HG03159 (cell line): Measurements from ENCODE around the gene CDH4.

Source experiments
- ATAC-seq: cut with Tn5 transposase; IDR thresholded peaks from one replicate; pipeline ENCODE4 v1.9.1; 2021; ENCODE audit warnings: mild to moderate bottlenecking, moderate library complexity; ENCODE audit not compliant: unreplicated experiment

The CDH4 gene

DNA sequence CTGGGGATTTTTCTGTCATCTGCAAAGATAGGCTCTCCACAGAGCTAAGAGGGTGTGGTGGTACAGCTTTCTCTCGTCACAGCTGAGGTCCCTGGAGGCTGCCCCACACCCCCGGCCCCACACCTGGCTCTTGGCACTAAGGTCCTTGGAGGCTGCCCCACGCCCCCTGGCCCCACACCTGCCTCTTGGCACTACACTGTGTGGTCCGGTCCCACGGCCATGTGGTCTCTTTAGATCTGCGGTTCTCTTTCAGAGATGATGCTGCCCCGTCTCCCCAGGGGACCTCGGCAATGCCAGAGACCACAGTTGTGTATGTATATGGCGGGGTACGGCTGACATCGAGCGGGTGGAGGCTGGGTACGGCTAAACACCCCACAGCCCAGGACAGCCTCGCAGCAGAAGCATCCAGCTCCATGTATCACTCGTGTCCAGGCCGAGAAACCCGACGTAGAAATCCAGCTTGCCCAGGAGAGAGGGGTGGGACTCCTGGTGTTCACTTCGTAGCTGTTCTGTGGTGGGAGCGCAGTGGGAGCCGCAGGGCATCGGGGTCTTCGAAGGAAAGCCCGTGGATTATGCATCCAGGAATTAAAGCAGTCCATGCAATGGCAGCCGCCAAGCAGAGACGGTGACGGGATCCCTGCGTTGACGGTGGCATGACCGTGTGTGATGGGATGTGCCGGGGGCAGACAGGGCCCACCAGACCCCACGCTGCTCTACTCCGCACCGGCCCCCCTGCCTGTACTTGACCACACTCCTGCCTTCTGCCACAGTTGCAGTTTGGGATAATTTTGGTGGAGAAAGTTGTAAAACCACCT lies 292.1 kb downstream of the CDH4 start:
- ATAC-seq = no peak

DNA sequence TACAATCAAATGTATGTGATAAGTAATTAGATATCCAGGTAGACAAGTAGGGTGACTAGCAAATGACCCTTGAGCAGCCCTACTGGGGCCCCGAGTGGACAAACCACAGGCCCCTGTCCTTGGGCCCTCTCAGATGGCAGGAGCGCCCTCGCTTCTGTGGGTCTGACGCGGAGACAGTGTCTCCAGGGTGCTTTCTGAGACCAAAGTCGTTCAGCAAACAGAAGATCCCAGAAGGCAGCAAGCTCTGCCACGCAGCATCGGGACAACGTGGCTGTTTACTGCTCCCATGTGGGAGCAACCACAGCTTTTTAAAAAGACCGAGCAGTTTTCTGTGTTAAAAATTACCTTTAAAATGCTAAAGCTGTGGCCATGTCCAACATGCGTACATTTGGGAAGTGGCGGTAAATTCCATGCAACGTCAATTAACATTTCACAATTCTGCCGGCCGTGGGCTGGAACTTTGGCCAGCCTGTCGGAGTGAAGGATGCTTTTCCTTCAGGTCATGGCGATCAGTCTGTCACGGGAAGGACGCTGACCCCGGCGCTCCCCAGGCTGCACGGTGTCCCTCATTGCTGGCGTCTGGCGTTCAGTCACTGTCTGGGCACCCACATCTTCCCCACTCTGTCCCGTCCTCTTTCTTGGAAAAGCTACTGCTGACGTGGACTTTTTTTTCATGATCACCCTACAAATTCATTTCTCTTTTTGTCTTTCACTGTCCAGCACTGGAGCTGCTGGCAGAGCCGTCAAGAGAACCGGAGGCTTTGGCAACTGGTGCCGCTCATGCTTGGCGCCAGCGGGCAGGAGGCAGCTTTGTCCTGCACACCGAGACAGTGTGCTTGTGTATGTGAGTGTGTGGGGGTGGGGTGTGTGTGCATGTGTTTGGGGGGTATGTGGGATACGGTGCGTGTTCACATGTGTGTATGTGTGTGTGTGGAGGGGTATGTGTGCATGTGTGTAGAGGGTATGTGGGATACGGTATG lies 293.1 kb downstream of the CDH4 start:
- no peak for ATAC-seq

DNA sequence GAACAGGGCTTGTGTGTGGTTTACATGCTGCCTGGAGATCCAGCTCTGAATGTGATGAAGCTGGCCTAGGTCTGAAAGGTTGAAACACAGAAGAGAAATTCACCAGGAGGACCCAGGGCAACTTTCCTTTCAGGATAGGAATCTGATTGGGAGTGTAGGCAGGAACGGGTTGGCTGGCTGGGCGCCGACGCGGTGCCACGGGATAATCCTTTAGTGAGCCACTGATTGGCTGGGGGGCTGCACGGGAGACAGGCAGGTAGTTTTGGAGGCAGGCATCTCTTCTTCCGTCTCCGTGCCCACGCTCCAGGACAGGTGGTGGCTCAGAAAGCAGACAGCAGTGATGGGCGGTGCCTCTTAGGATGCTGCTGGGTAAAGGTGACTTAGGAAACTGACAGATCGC lies 294.6 kb downstream of the CDH4 start:
- no peak for ATAC-seq

DNA sequence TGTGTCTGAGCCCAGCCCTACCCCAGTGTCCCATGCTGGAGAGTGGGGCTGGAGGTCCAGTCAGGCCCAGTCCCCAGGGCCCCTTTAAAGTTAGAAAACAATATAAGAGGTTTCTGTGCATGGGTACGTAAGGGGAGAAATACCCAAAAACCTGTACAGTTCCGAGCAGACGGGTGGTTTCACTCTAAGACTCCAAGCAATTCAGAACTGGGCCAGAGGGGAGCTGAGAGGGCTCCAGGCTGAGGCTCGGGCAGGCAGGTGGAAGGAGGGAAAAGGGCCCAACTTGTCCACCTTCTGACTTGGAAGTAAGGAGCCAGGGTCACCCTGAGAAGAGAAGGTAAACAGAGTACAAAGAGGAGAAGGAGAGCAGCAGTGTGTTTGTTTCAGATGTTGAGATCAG lies 296.0 kb downstream of the CDH4 start:
- ATAC-seq = no peak

- no peak for ATAC-seq
Measured at GRCh38 chr20:61549865-61550264, 297.8 kb downstream of the CDH4 start.

DNA sequence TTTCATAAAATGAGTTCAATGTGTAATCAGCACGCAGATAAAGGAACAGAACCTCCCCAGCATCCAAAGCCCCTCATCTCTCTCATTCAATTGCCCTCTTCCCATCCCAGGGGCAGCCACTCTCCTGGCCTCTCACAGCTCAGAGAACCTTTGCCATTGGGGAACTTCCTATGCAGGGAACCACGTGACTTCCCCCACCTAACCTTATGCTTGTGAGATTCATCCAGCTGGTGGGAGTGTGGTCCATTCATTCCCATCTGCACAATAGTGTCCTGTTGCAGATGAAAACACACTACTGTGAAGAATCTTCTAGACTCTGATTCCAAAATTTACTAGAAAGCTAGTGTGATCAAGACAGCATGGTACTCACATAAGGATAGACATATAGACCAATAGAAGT lies 299.3 kb downstream of the CDH4 start:
- ATAC-seq = no peak

- ATAC-seq = no peak
Measured at GRCh38 chr20:61554617-61555016, 302.6 kb downstream of the CDH4 start.

DNA sequence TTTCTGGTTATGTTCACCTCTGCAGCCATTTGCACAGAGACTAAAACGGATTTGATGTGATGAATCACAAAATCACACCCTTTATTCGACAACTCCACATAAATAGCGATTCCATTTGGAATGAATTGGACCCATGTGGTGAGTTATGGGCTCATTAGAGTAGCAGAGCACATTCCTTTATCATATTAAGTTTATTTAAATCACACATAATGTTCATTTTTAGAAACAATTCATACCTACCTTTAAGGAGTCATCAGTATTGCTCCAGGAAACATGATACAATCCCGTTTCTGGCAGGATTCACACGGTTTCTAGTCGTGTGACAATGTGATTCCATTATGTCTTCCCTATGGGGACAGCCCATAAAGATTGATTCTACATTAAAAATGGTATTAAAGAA lies 303.5 kb downstream of the CDH4 start:
- ATAC-seq = no peak

DNA sequence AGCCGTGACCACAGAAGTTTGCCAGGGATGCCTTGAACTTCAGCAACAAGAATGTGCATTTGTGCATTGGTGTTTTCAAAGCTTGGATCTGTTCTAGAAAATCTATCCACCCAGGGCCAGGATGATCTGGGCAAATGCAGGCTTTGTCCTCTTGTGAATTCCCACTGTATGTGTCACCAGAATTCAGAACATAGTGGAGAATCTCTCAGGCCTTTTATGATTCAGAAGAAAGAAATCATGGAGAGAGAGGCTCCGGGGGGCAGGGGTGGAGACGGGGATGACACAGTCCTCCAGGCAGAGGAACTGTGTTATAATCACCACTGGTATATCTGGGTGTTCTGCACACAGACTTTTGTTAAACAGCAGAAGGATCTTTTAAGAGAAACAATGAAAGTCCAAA lies 304.1 kb downstream of the CDH4 start:
- ATAC-seq = no peak

- no peak for ATAC-seq
Measured at GRCh38 chr20:61556673-61557072, 304.6 kb downstream of the CDH4 start.

- no peak for ATAC-seq
Measured at GRCh38 chr20:61557621-61558020, 305.6 kb downstream of the CDH4 start.

DNA sequence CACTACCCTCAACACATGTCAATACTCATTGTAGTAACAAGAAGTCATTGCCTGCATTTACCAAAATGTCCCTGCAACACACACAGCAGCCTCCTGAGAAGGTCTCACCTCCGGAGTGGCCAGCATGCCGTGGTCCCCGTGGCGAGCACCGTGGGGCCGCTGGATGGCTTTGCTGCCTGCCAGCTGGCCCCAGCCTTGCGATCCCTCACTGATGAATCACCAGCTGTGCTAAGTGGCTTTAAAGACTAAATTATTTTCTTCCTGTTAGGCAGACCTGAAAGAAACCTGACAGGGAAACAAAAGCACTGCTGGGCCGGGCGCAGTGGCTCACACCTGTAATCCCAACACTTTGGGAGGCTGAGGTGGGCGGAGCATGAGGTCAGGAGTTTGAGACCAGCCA lies 306.7 kb downstream of the CDH4 start:
- ATAC-seq = no peak

- no peak for ATAC-seq
Measured at GRCh38 chr20:61559706-61560315, 307.8 kb downstream of the CDH4 start.

DNA sequence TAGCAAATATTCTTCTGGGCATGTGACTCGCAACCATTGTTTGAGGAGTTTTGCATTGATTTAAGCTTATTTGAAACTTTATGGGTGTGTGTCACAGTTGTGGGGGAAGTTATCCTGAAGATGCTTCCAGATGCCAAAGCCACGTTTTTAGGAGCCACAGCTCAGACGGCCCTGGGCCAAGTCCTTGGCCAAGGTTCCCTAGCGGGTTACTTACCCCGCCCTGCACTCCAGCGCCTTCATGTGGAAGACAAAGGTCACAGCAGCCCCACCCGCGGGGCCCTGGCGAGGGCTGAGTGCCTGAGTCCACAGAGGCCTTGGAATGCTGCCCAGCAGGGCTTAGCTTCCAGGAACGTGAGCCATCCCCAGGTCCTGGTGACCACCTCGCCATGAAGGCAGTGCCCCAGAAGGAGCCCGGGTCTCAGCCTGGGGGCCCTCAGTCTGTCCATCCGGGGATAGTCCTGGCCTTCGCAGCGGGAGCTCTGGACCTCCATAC lies 308.3 kb downstream of the CDH4 start:
- ATAC-seq = no peak

GRCh38 chr20:61561111-61561830 lies 309.2 kb downstream of the CDH4 start:
- no peak for ATAC-seq

DNA sequence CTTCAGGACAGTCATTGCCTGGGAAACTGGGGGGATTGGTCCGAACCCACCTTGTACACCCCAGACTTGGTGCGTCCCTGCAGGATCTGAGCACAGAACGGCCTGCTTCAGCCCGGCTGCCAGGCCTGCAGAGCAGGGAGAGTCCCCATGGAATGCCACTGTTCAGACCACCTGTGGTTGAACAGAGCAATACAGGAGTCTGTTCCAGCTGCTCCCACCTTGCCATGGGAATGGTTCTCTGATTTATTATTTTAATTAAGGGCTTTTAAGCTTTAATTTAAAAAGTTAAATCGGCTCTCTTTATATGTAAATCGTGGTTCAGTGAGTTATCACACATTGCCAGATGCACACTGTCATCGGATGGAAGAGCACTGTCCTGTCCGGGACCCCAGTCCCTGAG lies 310.4 kb downstream of the CDH4 start:
- no peak for ATAC-seq

GRCh38 chr20:61562897-61563504 lies 310.9 kb downstream of the CDH4 start:
- ATAC-seq = no peak

DNA sequence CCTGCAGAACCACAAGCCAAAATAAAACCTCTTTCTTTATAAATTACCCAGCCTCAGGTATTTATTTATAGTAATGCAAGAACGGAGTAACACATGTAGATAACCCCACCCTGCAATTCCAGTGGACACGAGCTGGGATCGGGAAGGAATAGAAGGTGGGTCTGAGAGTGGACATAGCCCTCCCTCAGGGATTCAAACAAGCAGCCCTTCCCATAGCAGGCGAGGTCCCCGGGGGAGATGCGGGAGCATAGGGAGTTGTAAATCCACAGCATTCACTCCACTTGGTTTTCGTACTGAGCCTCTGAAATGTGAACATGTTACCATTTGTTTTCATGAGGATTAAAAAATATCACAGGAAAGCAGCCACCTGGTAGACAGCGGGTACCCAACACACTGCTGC lies 312.6 kb downstream of the CDH4 start:
- no peak for ATAC-seq

- ATAC-seq = no peak
Measured at GRCh38 chr20:61565791-61566190, 313.7 kb downstream of the CDH4 start.

DNA sequence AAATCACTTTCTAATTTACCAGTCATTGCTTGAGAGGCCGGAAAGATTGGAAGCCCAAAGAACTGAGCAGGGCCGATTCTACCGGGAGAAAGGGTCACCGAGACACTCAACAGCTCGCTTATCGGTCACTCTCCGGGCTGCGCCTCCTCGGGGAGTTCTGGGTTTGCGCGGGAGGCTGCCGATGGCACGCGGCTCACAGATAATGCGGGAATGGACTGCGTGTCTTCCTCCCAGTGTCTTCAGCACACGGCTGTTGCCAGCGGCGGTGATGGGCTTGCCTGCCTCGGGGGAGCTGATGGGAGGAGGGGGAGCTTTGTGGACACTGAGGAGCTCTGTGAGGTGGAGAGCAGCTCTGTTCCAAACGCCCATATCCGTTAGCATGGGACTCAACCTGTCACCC lies 314.6 kb downstream of the CDH4 start:
- ATAC-seq = no peak
